ENCODE results near the gene PLA1A.

DNA sequence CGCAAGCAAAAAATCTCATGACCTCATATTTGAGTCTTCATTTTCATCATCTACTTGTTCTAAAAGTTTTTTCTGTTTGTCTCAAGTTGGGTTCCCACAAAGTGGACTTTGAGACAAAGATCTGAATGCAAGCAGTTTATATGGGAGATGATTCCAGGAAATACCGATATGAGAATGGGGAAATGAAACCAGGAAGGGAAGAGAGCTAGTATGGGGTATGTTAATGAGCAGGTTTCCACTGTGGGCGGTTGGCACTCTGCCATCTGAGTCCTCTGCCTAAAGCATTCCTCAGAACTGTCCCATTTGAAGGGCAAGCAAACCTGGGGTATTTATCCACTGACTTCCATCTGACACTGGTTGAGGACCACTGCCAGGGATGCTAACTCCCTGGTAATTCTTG is 9.6 kb upstream of the PLA1A start:
- TF ChIP-seq, protein P1, sequence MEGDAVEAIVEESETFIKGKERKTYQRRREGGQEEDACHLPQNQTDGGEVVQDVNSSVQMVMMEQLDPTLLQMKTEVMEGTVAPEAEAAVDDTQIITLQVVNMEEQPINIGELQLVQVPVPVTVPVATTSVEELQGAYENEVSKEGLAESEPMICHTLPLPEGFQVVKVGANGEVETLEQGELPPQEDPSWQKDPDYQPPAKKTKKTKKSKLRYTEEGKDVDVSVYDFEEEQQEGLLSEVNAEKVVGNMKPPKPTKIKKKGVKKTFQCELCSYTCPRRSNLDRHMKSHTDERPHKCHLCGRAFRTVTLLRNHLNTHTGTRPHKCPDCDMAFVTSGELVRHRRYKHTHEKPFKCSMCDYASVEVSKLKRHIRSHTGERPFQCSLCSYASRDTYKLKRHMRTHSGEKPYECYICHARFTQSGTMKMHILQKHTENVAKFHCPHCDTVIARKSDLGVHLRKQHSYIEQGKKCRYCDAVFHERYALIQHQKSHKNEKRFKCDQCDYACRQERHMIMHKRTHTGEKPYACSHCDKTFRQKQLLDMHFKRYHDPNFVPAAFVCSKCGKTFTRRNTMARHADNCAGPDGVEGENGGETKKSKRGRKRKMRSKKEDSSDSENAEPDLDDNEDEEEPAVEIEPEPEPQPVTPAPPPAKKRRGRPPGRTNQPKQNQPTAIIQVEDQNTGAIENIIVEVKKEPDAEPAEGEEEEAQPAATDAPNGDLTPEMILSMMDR (IDR thresholded peaks at IDR 0.05; ENCODE audit: low read length), result no peak
- no peak for TF ChIP-seq EZH2 (IDR thresholded peaks at IDR 0.05; ENCODE audit: borderline replicate concordance, low read length)
